Osteocyte (in vitro differentiated cells): ENCODE results near the gene KRT13. TPM values are rescaled to one million over a fixed set of nuclear protein-coding genes. Genes with fewer than 3 reads are reported as not detected.

ENCODE experiments used
- DNase-seq: peaks from one replicate; pipeline ENCODE4 v3.0.0; 2021; ENCODE audit warnings: mixed read lengths; ENCODE audit not compliant: unreplicated experiment; ENCODE audit errors: extremely low spot score
- H3K27ac Mint-ChIP-seq: one replicate; pipeline ENCODE4 v1.8.0; 2021; ENCODE audit warnings: mild to moderate bottlenecking, mixed read lengths; ENCODE audit not compliant: unreplicated experiment
- H3K27me3 Mint-ChIP-seq: one replicate; pipeline ENCODE4 v1.8.0; 2021; ENCODE audit warnings: mixed read lengths; ENCODE audit not compliant: unreplicated experiment
- H3K36me3 Mint-ChIP-seq: one replicate; pipeline ENCODE4 v1.8.0; 2021; ENCODE audit warnings: mixed read lengths; ENCODE audit not compliant: unreplicated experiment
- H3K4me1 Mint-ChIP-seq: one replicate; pipeline ENCODE4 v1.8.0; 2021; ENCODE audit warnings: mixed read lengths; ENCODE audit not compliant: unreplicated experiment
- H3K4me3 Mint-ChIP-seq: one replicate; pipeline ENCODE4 v1.8.0; 2021; ENCODE audit warnings: mild to moderate bottlenecking, moderate library complexity, mixed read lengths; ENCODE audit not compliant: unreplicated experiment
- H3K9me3 Mint-ChIP-seq: one replicate; pipeline ENCODE4 v1.8.0; 2021; ENCODE audit warnings: mixed read lengths; ENCODE audit not compliant: unreplicated experiment
- microRNA-seq: library from miRNA; unstranded; fragments of <30 nt; microRNA quantifications from one replicate; pipeline ENCODE4 v1.1.0, GENCODE V29; 2020; ENCODE audit not compliant: unreplicated experiment
- total RNA-seq: library from RNA; stranded (reverse); gene quantifications from 2 replicates; pipeline ENCODE4 v1.2.1, GENCODE V29; 2021
- TF ChIP-seq, protein P1 (sequence below): fragments of 200-600 bp; sonication (generic); IDR thresholded peaks from 2 replicates; pipeline ENCODE4 v1.5.0; 2021; ENCODE audit warnings: antibody characterized with exemption, mild to moderate bottlenecking, moderate library complexity

Gene KRT13
- total RNA-seq, 1 donor from 2014 or later: not detected

DNA sequence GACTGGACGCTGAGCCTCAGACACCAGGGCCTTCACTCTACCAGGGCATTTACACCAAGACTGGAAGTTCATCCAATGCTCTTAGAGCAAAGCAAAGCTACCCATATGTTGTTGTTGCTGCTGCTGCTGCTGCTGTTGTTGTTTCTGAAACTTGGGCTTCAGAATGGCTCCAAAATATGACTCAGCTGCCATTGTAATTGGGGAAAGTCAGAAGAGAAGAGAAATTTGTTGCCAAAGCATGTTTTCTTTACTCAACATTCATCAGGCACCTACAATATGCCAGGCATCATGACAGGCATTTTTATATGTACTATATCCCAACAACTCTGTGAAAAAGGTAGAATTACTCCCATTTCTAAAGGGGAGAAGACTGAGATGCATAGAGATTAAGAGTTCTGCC is 50.2 kb downstream of the KRT13 start:
- Mint-ChIP-seq H3K27me3 (peaks cover 8% of the 10 kb centered on the region), H3K4me1 (no peaks in the 10 kb centered on the region), H3K9me3 (peaks cover 6% of the 10 kb centered on the region), H3K36me3 (no peaks in the 10 kb centered on the region), H3K4me3 (no peak overlapping the region), H3K27ac (no peak overlapping the region)
- DNase-seq: no peak
- TF ChIP-seq, protein P1, sequence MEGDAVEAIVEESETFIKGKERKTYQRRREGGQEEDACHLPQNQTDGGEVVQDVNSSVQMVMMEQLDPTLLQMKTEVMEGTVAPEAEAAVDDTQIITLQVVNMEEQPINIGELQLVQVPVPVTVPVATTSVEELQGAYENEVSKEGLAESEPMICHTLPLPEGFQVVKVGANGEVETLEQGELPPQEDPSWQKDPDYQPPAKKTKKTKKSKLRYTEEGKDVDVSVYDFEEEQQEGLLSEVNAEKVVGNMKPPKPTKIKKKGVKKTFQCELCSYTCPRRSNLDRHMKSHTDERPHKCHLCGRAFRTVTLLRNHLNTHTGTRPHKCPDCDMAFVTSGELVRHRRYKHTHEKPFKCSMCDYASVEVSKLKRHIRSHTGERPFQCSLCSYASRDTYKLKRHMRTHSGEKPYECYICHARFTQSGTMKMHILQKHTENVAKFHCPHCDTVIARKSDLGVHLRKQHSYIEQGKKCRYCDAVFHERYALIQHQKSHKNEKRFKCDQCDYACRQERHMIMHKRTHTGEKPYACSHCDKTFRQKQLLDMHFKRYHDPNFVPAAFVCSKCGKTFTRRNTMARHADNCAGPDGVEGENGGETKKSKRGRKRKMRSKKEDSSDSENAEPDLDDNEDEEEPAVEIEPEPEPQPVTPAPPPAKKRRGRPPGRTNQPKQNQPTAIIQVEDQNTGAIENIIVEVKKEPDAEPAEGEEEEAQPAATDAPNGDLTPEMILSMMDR: no peak

DNA sequence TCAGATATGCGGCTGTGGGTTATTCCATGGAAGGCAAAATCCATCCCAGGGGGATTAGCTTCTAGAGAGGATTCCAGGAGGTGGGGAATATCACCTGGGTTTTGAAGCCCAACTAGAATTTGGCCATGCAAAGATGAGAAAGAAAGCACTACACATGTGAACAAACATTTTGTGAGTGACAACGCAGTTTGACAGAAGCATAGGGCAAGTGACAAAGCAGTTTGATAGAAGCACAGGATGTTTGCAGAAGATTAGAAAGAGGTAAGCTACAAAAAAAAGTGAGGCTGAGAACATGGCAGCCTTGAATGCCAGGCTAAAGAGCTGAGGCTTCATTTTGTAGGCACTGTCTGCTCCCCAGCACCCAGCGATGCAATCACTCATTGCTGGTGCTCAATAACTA is 52.3 kb downstream of the KRT13 start:
- DNase-seq: no peak
- no peaks in the 10 kb centered on the region for H3K4me1 Mint-ChIP-seq
- H3K36me3 Mint-ChIP-seq: no peaks in the 10 kb centered on the region
- no peak overlapping the region for H3K27ac Mint-ChIP-seq
- no peak overlapping the region for H3K4me3 Mint-ChIP-seq
- TF ChIP-seq, protein P1: no peak
- H3K9me3 Mint-ChIP-seq: peaks cover 6% of the 10 kb centered on the region
- H3K27me3 Mint-ChIP-seq: peaks cover under 1% of the 10 kb centered on the region

DNA sequence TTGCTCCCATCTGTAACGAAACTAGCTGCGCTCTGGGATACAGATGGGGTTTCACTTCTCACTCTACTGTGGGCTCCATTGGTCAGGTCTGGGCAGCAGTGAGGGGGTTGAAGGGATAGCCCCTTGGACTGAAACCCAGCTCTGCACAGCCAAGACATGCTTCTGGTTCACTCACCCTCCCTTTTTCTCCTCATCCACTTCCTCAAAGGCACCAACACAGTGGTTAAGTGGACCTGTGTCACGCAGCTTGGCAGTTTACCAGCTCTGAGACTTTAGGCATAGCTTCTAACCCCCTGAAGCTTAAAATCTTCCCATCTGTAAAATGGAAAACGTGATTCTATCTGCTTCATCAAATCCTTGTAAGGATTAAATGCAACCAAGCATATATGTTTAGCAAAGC is 53.1 kb downstream of the KRT13 start:
- no peak for DNase-seq
- no peak overlapping the region for H3K27ac Mint-ChIP-seq
- no peaks in the 10 kb centered on the region for H3K27me3 Mint-ChIP-seq
- no peak overlapping the region for H3K4me3 Mint-ChIP-seq
- TF ChIP-seq, protein P1: no peak
- no peaks in the 10 kb centered on the region for H3K36me3 Mint-ChIP-seq
- H3K4me1 Mint-ChIP-seq: no peaks in the 10 kb centered on the region
- peaks cover 6% of the 10 kb centered on the region for H3K9me3 Mint-ChIP-seq

DNA sequence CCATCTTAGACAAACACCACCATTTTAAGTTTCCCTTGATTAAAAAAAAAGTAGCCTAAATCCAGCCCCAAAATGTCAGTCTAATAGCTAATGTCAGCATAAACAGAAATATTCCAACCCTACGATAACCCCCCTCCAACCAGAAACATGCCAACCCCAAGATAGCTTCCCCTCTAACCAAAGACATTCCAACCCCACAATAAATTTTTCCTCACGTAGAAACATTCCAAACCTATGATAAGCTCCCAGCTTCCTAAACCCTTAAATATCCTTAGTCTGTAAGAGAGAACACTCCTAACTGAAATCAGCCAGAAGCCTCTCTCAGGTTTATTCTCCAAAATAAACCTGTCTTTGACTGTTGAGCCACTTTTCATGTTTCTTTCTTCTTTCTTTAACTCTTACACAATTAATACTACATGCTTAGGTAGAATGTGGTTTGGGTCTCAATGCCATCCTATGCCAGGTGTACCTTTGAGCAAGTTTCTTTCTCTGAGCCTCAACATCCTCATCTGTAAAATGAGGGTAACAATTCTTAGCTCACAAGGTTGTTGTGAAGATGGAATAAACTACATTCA is 54.2 kb downstream of the KRT13 start:
- Mint-ChIP-seq H3K27ac (no peak overlapping the region), H3K27me3 (no peaks in the 10 kb centered on the region), H3K9me3 (peaks cover 6% of the 10 kb centered on the region), H3K36me3 (no peaks in the 10 kb centered on the region), H3K4me1 (no peaks in the 10 kb centered on the region), H3K4me3 (no peak overlapping the region)
- no peak for DNase-seq
- TF ChIP-seq, protein P1: no peak

Small RNA genes lying within 50 kb of the gene (microRNA-seq; reads per million reads assigned to microRNA genes)
- not detected for gene MIR6510

Other genes starting within 250 kb of the KRT13 start
- not detected in 2 replicates for gene KRTAP9-6, start 240.2 kb downstream of the KRT13 start, total RNA-seq
- not detected in 2 replicates for gene KRTAP9-7, start 229.9 kb downstream of the KRT13 start, total RNA-seq
- gene KRTAP29-1, start 202.8 kb downstream of the KRT13 start, total RNA-seq: not detected in 2 replicates
- gene KRTAP16-1, start 196.3 kb downstream of the KRT13 start, total RNA-seq: not detected in 2 replicates
- not detected in 2 replicates for gene KRTAP17-1, start 189.9 kb downstream of the KRT13 start, total RNA-seq
- not detected in 2 replicates for gene KRT33A, start 154.8 kb downstream of the KRT13 start, total RNA-seq
- not detected in 2 replicates for gene KRT33B, start 135.8 kb downstream of the KRT13 start, total RNA-seq
- gene KRT34, start 123.3 kb downstream of the KRT13 start, total RNA-seq: not detected in 2 replicates
- gene KRT31, start 108.0 kb downstream of the KRT13 start, total RNA-seq: not detected in 2 replicates
- gene KRT37, start 81.0 kb downstream of the KRT13 start, total RNA-seq: not detected in 2 replicates
- not detected in 2 replicates for gene KRT38, start 64.6 kb downstream of the KRT13 start, total RNA-seq
- gene KRT32, start 38.2 kb downstream of the KRT13 start, total RNA-seq: not detected in 2 replicates
- not detected in 2 replicates for gene KRT35, start 24.5 kb downstream of the KRT13 start, total RNA-seq
- not detected in 2 replicates for gene KRT36, start 15.7 kb downstream of the KRT13 start, total RNA-seq
- not detected in 2 replicates for gene KRT15, start 13.3 kb upstream of the KRT13 start, total RNA-seq
- gene KRT19, start 22.7 kb upstream of the KRT13 start, total RNA-seq: 0.65 and 1.5 TPM in 2 replicates
- 0.30 TPM in 1 of 2 replicates, not detected in the other for gene KRT9, start 66.4 kb upstream of the KRT13 start, total RNA-seq
- not detected in 2 replicates for gene KRT14, start 81.3 kb upstream of the KRT13 start, total RNA-seq
- 1.3 and 1.4 TPM in 2 replicates for gene KRT16, start 107.2 kb upstream of the KRT13 start, total RNA-seq
- 40.5 and 43.2 TPM in 2 replicates for gene KRT17, start 119.0 kb upstream of the KRT13 start, total RNA-seq
- gene EIF1, start 183.3 kb upstream of the KRT13 start, total RNA-seq: 1,019 and 1,057 TPM in 2 replicates
- not detected in 2 replicates for gene GAST, start 206.7 kb upstream of the KRT13 start, total RNA-seq
- 0.11 and 0.24 TPM in 2 replicates for gene HAP1, start 229.0 kb upstream of the KRT13 start, total RNA-seq